DMS114 treated with DMSO at 0.1 percent for 48 hours (cell line): ENCODE results near the gene GATAD1.
"Not testable (repeated sequence)": the region's sequence is repeated elsewhere in the genome, so short reads cannot be mapped to it uniquely, and the experiment has no call there.

Experiments used
- DNase-seq: peaks from one replicate; lab custom pipeline; 2025; ENCODE audit not compliant: unreplicated experiment; lab: John Stamatoyannopoulos, UW

The GATAD1 gene

GRCh38 chr7:92479146-92479545, 31.9 kb downstream of the GATAD1 start:
- not testable (repeated sequence) for DNase-seq

DNA sequence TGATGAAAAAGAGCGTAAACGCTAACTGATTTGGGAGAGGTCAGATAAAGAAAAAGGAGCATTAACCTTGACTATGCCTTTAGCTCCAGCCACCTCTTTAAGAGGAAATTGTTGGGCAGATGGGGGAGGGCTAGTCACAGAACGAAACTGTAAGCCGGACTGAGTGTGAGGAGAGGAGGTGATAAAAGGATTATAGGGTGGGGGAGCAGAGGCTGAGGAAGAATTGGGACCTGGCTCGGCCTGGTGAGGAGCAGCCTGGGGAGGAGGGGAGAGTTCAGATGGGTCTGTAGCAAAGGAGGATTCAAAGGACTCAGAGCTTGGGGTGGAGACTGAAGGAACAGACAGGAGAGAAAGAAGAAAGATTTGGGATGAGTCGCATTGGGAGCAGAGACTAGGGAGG, 36.3 kb downstream of the GATAD1 start:
- not testable (repeated sequence) for DNase-seq

DNA sequence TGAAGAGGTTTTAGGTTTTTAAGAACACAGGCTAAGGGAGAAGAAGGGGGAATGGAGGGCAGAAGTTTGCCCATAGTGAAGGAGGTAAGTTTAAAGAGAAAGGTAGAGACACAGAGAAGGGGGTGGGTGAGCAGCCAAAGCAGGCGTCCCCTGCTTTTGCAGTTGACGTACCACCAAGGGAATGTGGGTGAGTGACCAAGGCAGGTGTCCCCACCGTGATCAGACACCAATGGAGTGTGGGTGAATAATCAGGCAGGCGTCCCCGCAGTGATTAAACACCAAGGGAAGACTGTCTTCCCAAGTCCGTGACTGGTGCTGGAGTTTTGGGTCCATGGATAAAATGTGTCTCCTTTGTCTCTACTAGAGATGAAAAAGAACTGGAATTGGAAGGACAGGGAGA, 36.9 kb downstream of the GATAD1 start:
- not testable (repeated sequence) for DNase-seq

DNA sequence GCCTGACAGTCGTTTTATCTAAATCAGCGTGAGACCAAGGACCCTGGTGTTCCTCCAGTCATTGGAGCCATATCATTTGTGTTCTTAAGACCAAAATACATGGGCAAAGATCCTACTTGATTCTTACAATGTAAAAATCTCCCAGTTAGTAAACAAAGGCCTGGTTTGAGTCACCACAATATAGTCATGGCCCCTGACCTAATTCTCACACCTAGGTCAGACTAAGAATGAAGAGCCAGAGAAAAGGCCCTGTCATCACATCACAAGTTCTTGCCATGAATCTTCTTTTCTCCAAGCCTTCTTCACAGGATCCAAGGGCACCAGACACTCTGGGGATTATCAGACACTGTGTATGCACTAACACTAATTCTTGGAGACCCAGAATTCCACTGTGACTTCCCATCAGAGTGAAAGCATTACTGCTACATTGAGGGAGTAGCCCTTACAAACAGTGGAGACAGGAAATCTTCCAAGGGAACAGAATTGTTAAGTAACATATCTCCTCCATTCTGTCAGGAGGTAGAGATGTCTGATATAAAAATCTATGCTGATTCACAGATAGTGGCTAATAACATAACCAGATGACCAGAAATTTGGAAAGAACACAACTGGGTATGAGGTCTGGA, 38.1 kb downstream of the GATAD1 start:
- DNase-seq = no peak

- no peak for DNase-seq
Measured at GRCh38 chr7:92485974-92486373, 38.7 kb downstream of the GATAD1 start.

GRCh38 chr7:92487804-92488203, 40.5 kb downstream of the GATAD1 start:
- no peak for DNase-seq

DNA sequence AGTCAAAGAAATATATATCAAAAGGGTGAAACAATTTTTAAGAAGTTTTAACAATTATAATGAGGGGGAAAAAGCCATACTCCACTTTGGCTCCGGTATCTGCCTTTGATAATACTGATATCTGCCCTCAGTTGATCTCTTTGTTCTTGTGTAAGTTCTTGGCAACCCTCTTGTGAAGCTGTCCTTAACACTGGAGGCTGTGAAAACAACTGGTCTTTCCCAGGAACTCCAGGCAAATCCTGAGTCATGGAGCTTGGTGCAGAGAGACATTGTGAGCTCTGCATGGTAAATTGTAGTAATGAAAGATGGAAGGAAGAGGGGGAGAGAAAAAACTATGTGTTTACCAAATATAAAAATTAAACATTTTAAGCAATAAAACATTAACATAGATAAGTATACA, 42.4 kb downstream of the GATAD1 start:
- no peak for DNase-seq

- no peak for DNase-seq
Measured at GRCh38 chr7:92496876-92497275, 49.6 kb downstream of the GATAD1 start.

DNA sequence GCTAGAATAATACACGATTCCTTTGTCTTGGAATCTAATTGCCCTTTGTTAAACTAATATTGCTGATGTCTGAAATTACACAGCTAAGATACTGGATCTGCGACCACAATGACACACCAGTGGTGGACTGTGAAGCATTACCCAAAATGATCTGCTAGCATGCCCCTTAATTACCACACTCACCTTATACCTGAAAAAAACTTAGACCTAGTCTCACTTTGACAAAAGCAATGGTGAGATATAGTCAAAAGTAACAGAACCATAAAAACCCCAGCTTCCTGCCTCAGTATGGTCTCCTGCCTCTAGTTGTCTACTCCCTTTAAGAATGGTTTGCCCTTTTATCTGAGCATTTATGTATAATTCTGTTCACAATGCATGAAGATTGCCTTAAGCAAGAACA, 51.3 kb downstream of the GATAD1 start:
- DNase-seq = no peak

DNA sequence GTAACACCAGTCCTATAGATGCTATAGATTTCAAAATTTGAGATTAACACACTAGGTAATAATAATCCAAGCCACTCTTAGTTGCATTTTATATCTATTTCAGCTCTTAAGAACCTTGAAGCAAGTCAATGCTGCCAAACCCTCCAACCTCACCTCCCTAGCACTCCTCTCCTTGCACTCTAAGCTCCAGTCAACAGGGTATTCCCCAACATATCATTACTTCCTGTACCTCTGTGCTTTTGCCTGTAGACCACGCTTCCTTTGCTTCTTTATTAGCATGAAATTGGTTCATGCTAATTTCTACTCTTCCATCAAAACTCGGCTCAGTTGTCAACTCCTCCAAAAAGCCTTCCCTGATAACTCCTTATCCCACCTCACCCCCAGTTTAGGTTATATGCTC, 56.5 kb downstream of the GATAD1 start:
- DNase-seq = no peak

DNA sequence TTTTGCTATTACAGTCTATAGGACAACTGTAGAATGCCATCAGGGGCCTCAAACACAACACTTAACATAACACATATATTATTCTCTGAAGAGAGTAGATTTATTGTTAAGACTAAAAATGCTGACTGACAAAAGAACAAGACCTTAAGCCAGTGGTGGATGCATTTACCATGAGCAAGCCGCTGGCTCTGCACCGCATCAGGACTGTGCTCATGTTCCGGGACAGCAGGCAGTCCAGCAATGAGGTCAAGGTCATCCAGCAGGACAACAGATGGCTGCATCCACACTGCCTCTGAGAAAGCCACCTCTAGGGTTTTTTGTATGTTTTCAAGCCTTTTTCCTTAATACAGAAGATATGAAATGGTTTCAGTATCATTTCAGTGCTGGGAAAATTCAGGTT, 57.3 kb downstream of the GATAD1 start:
- DNase-seq = no peak

GRCh38 chr7:92506363-92506762, 59.1 kb downstream of the GATAD1 start:
- no peak for DNase-seq

GRCh38 chr7:92508946-92509345, 61.7 kb downstream of the GATAD1 start:
- DNase-seq = no peak
